NB4 (cell line): ENCODE data around the gene EXD3.

Experiments
- POLR2A ChIP-seq: IDR thresholded peaks from 2 replicates; pipeline ENCODE4 v1.6.1; 2011; ENCODE audit warnings: mild to moderate bottlenecking; ENCODE audit not compliant: insufficient read length; ENCODE audit errors: extremely low read depth
- TF ChIP-seq, protein P1 (sequence below): IDR thresholded peaks from one replicate; pipeline ENCODE4 v1.5.1; 2012; ENCODE audit warnings: low read depth, low read length
- TF ChIP-seq, protein P2 (sequence below): IDR thresholded peaks from 2 replicates; pipeline ENCODE4 v1.6.1; 2011; ENCODE audit warnings: low read depth, low read length

- TF ChIP-seq, protein P1, sequence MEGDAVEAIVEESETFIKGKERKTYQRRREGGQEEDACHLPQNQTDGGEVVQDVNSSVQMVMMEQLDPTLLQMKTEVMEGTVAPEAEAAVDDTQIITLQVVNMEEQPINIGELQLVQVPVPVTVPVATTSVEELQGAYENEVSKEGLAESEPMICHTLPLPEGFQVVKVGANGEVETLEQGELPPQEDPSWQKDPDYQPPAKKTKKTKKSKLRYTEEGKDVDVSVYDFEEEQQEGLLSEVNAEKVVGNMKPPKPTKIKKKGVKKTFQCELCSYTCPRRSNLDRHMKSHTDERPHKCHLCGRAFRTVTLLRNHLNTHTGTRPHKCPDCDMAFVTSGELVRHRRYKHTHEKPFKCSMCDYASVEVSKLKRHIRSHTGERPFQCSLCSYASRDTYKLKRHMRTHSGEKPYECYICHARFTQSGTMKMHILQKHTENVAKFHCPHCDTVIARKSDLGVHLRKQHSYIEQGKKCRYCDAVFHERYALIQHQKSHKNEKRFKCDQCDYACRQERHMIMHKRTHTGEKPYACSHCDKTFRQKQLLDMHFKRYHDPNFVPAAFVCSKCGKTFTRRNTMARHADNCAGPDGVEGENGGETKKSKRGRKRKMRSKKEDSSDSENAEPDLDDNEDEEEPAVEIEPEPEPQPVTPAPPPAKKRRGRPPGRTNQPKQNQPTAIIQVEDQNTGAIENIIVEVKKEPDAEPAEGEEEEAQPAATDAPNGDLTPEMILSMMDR = no peak
- TF ChIP-seq POLR2A = no peak
- TF ChIP-seq, protein P2, sequence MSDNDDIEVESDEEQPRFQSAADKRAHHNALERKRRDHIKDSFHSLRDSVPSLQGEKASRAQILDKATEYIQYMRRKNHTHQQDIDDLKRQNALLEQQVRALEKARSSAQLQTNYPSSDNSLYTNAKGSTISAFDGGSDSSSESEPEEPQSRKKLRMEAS = no peak
These were observed 42.8 kb downstream of the EXD3 start for GRCh38 chr9:137380171-137380570.
